Nephron progenitor cell (in vitro differentiated cells): ENCODE data around the gene GSTCD.
"Not testable (repeated sequence)": the region's sequence is repeated elsewhere in the genome, so short reads cannot be mapped to it uniquely, and the experiment has no call there.

Experiments
- DNase-seq: peaks from one replicate; pipeline ENCODE4 v3.0.0; 2021
- H3K27ac Mint-ChIP-seq: 2 replicates; pipeline ENCODE4 v1.8.0; 2021; ENCODE audit warnings: mild to moderate bottlenecking, moderate library complexity, mixed read lengths
- H3K27me3 Mint-ChIP-seq: 2 replicates; pipeline ENCODE4 v1.8.0; 2021; ENCODE audit warnings: mild to moderate bottlenecking, low read depth, mixed read lengths; ENCODE audit not compliant: poor library complexity
- H3K36me3 Mint-ChIP-seq: 2 replicates; pipeline ENCODE4 v1.8.0; 2021; ENCODE audit warnings: low read depth, mixed read lengths
- H3K4me1 Mint-ChIP-seq: 2 replicates; pipeline ENCODE4 v1.8.0; 2021; ENCODE audit warnings: mixed read lengths
- H3K4me3 Mint-ChIP-seq: 2 replicates; pipeline ENCODE4 v1.8.0; 2021; ENCODE audit warnings: mild to moderate bottlenecking, moderate library complexity, mixed read lengths
- H3K9me3 Mint-ChIP-seq: 2 replicates; pipeline ENCODE4 v1.8.0; 2021; ENCODE audit warnings: mild to moderate bottlenecking, moderate library complexity, mixed read lengths
- CTCF ChIP-seq: fragments of 200-600 bp; sonication (generic); IDR thresholded peaks from 2 replicates; pipeline ENCODE4 v1.5.0; 2021; ENCODE audit warnings: antibody characterized with exemption

The GSTCD gene

GRCh38 chr4:105686571-105686970, 22.0 kb upstream of the GSTCD start:
- Mint-ChIP-seq H3K36me3 (peaks cover 26% of the 10 kb centered on the region), H3K27ac (no peak overlapping the region), H3K4me1 (no peaks in the 10 kb centered on the region), H3K9me3 (no peaks in the 10 kb centered on the region), H3K4me3 (no peak overlapping the region), H3K27me3 (no peaks in the 10 kb centered on the region)
- no peak for TF ChIP-seq CTCF
- DNase-seq, result no peak

GRCh38 chr4:105694812-105695211, 13.8 kb upstream of the GSTCD start:
- H3K9me3 Mint-ChIP-seq, H3K27me3 Mint-ChIP-seq, DNase-seq, H3K4me1 Mint-ChIP-seq, H3K27ac Mint-ChIP-seq, H3K4me3 Mint-ChIP-seq: not testable (repeated sequence)
- H3K36me3 Mint-ChIP-seq, result peaks cover 43% of the 10 kb centered on the region

GRCh38 chr4:105695832-105696231, 12.8 kb upstream of the GSTCD start:
- not testable (repeated sequence) for H3K27ac Mint-ChIP-seq, H3K9me3 Mint-ChIP-seq, H3K4me3 Mint-ChIP-seq, DNase-seq, H3K4me1 Mint-ChIP-seq, H3K27me3 Mint-ChIP-seq
- peaks cover 36% of the 10 kb centered on the region for H3K36me3 Mint-ChIP-seq

- H3K4me3 Mint-ChIP-seq, result no peak overlapping the region
- peak overlapping the region; percentile 16 for H3K27ac Mint-ChIP-seq
- no peaks in the 10 kb centered on the region for H3K9me3 Mint-ChIP-seq
- TF ChIP-seq CTCF, result no peak
- peaks cover 27% of the 10 kb centered on the region for H3K36me3 Mint-ChIP-seq
- no peaks in the 10 kb centered on the region for H3K4me1 Mint-ChIP-seq
- no peak for DNase-seq
- H3K27me3 Mint-ChIP-seq, result no peaks in the 10 kb centered on the region
These were observed 10.0 kb upstream of the GSTCD start for GRCh38 chr4:105698607-105699006.

DNA sequence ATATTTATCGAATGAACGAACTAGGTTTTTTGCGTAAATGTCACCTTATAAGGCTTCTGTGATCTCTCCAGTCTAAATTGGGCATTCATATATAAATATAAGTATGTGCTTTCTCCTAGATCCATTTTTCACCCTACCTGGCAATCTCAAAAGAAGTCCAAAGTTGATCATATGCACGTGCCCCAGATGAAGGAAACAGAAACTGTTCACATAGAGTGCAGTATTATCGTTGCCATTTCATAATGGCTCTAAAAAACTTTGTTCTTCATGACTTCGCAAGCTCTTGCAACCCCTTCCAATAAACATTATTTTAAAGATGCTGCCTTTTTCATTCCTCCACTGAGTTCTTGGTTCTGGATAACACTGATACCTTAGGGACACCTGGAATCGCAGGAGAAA, 803 bp upstream of the GSTCD start:
- Mint-ChIP-seq H3K4me3 (peak overlapping the region; percentile 94), H3K27ac (peak overlapping the region; percentile 99), H3K4me1 (peaks cover 29% of the 10 kb centered on the region), H3K27me3 (no peaks in the 10 kb centered on the region), H3K9me3 (peaks cover 11% of the 10 kb centered on the region), H3K36me3 (peaks cover 25% of the 10 kb centered on the region)
- TF ChIP-seq CTCF, result no peak
- DNase-seq, result no peak

DNA sequence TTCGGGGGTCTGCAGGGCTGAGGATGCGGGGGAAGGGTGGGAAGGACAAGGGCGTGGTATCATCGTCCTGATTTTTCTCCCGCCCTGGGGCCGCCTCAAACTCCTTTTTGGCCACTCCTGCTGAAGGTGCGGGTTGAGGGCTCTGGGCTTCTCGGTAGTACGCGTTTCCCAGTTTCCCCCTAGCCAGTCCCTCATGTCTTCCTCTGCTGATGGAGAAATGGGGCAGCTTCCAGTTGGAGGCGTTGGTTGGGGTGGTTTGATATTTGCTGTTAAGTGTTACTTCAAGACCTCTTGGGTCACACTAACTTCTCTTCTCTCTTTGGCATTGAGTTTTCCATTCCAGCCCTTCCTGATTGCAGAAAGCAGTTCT, 482 bp downstream of the GSTCD start:
- H3K4me3 Mint-ChIP-seq, result peak overlapping the region; percentile 94
- peaks cover 29% of the 10 kb centered on the region for H3K4me1 Mint-ChIP-seq
- peaks cover 25% of the 10 kb centered on the region for H3K36me3 Mint-ChIP-seq
- peaks cover 11% of the 10 kb centered on the region for H3K9me3 Mint-ChIP-seq
- no peak for DNase-seq
- H3K27ac Mint-ChIP-seq, result peak overlapping the region; percentile 99
- no peak for TF ChIP-seq CTCF
- no peaks in the 10 kb centered on the region for H3K27me3 Mint-ChIP-seq

DNA sequence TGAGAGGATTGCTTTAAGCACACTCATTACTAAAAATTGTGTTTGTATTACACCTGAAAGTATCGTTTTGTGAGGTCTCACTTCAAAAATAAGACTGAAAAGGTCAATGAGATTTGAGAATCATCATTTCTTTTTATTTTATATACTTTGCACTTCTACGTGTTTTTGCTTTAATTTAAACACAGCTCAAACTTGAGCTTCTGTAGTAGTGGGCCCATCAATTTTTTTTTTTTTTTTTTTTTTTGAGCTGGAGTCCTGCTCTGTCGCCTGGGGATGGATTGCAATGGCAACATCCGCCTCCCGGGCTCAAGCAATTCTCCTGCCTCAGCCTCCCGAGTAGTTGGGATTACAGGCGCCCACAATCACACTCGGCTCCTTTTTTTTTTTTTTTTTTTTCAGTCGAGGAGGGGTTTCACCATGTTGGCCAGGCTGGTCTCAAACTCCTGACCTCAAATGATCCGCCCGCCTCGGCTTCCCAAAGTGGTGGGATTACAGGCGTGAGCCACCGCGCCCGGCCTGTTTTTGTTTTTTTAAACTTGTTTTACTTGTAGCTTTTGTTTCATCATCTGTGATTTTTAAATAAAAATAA, 1.5 kb downstream of the GSTCD start:
- no peak overlapping the region for H3K27ac Mint-ChIP-seq
- H3K27me3 Mint-ChIP-seq, result no peaks in the 10 kb centered on the region
- H3K4me1 Mint-ChIP-seq, result peaks cover 29% of the 10 kb centered on the region
- H3K36me3 Mint-ChIP-seq, result peaks cover 25% of the 10 kb centered on the region
- H3K4me3 Mint-ChIP-seq, result peak overlapping the region; percentile 94
- no peak for TF ChIP-seq CTCF
- peaks cover 11% of the 10 kb centered on the region for H3K9me3 Mint-ChIP-seq
- peak; percentile 1 for DNase-seq
